Measurements from ENCODE around the gene LIN37. TPM values are rescaled to one million over a fixed set of nuclear protein-coding genes. Genes with fewer than 3 reads are reported as not detected.

Gene LIN37
- total and polyA plus RNA-seq, 2 experiments from 2014 or later = 4.3 to 6.8 TPM

DNA sequence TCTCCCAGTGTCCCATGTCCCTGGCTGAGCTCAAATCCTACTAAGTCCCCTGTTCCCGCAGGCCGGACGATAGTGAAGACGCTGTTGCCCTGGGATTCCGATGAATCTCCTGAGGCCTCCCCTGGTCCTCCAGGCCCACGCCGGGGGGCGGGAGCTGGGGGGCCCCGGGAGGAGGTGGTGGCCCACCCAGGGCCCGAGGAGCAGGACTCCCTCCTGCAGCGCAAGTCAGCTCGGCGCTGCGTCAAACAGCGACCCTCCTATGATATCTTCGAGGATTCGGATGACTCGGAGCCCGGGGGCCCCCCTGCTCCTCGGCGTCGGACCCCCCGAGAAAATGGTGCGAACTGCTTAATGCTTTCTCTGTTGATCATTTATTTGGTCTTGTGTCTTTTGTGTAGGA, 24.7 kb upstream of the LIN37 start:
- TF ChIP-seq ETS1 (IDR thresholded peaks at IDR 0.05) (no peak), ZNF114 (CRISPR knock-in tag; IDR thresholded peaks at IDR 0.05) (no peak), EZH2 (IDR thresholded peaks at IDR 0.05; ENCODE audit: low read depth, unreplicated experiment) (no peak), CREB1 (CRISPR knock-in tag; IDR thresholded peaks at IDR 0.05; ENCODE audit: low read depth) (no peak), NANOG (IDR thresholded peaks at IDR 0.05; ENCODE audit: borderline replicate concordance) (no peak), POLR2AphosphoS5 (IDR thresholded peaks at IDR 0.05; ENCODE audit: low read depth) (no peak), JUNB (IDR thresholded peaks at IDR 0.05; ENCODE audit: unreplicated experiment) (no peak), ZNF331 (CRISPR knock-in tag; IDR thresholded peaks at IDR 0.05; ENCODE audit: low read depth) (no peak), EZH2phosphoT487 (IDR thresholded peaks at IDR 0.05; ENCODE audit: unreplicated experiment) (no peak), CTCF (conservative IDR thresholded peaks at IDR 0.05; ENCODE audit: low read depth in 2 of 2) (no peak), STAT1 (IDR thresholded peaks at IDR 0.05; ENCODE audit: unreplicated experiment) (no peak)
- TF ChIP-seq, protein P1, sequence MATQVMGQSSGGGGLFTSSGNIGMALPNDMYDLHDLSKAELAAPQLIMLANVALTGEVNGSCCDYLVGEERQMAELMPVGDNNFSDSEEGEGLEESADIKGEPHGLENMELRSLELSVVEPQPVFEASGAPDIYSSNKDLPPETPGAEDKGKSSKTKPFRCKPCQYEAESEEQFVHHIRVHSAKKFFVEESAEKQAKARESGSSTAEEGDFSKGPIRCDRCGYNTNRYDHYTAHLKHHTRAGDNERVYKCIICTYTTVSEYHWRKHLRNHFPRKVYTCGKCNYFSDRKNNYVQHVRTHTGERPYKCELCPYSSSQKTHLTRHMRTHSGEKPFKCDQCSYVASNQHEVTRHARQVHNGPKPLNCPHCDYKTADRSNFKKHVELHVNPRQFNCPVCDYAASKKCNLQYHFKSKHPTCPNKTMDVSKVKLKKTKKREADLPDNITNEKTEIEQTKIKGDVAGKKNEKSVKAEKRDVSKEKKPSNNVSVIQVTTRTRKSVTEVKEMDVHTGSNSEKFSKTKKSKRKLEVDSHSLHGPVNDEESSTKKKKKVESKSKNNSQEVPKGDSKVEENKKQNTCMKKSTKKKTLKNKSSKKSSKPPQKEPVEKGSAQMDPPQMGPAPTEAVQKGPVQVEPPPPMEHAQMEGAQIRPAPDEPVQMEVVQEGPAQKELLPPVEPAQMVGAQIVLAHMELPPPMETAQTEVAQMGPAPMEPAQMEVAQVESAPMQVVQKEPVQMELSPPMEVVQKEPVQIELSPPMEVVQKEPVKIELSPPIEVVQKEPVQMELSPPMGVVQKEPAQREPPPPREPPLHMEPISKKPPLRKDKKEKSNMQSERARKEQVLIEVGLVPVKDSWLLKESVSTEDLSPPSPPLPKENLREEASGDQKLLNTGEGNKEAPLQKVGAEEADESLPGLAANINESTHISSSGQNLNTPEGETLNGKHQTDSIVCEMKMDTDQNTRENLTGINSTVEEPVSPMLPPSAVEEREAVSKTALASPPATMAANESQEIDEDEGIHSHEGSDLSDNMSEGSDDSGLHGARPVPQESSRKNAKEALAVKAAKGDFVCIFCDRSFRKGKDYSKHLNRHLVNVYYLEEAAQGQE (IDR thresholded peaks at IDR 0.05; ENCODE audit: unreplicated experiment) = no peak
- TF ChIP-seq, protein P2, sequence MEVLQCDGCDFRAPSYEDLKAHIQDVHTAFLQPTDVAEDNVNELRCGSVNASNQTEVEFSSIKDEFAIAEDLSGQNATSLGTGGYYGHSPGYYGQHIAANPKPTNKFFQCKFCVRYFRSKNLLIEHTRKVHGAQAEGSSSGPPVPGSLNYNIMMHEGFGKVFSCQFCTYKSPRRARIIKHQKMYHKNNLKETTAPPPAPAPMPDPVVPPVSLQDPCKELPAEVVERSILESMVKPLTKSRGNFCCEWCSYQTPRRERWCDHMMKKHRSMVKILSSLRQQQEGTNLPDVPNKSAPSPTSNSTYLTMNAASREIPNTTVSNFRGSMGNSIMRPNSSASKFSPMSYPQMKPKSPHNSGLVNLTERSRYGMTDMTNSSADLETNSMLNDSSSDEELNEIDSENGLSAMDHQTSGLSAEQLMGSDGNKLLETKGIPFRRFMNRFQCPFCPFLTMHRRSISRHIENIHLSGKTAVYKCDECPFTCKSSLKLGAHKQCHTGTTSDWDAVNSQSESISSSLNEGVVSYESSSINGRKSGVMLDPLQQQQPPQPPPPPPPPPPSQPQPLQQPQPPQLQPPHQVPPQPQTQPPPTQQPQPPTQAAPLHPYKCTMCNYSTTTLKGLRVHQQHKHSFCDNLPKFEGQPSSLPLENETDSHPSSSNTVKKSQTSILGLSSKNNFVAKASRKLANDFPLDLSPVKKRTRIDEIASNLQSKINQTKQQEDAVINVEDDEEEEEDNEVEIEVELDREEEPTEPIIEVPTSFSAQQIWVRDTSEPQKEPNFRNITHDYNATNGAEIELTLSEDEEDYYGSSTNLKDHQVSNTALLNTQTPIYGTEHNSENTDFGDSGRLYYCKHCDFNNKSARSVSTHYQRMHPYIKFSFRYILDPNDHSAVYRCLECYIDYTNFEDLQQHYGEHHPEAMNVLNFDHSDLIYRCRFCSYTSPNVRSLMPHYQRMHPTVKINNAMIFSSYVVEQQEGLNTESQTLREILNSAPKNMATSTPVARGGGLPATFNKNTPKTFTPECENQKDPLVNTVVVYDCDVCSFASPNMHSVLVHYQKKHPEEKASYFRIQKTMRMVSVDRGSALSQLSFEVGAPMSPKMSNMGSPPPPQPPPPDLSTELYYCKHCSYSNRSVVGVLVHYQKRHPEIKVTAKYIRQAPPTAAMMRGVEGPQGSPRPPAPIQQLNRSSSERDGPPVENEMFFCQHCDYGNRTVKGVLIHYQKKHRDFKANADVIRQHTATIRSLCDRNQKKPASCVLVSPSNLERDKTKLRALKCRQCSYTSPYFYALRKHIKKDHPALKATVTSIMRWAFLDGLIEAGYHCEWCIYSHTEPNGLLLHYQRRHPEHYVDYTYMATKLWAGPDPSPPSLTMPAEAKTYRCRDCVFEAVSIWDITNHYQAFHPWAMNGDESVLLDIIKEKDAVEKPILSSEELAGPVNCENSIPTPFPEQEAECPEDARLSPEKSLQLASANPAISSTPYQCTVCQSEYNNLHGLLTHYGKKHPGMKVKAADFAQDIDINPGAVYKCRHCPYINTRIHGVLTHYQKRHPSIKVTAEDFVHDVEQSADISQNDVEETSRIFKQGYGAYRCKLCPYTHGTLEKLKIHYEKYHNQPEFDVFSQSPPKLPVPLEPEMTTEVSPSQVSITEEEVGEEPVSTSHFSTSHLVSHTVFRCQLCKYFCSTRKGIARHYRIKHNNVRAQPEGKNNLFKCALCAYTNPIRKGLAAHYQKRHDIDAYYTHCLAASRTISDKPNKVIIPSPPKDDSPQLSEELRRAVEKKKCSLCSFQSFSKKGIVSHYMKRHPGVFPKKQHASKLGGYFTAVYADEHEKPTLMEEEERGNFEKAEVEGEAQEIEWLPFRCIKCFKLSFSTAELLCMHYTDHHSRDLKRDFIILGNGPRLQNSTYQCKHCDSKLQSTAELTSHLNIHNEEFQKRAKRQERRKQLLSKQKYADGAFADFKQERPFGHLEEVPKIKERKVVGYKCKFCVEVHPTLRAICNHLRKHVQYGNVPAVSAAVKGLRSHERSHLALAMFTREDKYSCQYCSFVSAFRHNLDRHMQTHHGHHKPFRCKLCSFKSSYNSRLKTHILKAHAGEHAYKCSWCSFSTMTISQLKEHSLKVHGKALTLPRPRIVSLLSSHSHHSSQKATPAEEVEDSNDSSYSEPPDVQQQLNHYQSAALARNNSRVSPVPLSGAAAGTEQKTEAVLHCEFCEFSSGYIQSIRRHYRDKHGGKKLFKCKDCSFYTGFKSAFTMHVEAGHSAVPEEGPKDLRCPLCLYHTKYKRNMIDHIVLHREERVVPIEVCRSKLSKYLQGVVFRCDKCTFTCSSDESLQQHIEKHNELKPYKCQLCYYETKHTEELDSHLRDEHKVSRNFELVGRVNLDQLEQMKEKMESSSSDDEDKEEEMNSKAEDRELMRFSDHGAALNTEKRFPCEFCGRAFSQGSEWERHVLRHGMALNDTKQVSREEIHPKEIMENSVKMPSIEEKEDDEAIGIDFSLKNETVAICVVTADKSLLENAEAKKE (CRISPR knock-in tag; IDR thresholded peaks at IDR 0.05) = no peak
- Mint-ChIP-seq H3K27me3 (ENCODE audit: insufficient read depth, low read depth, poor library complexity) (peaks cover 21% of the 10 kb centered on the region), H3K4me3 (no peak overlapping the region)

More for the DNA sequence above, 24.7 kb upstream of the LIN37 start:
- Histone ChIP-seq H3K4me2 (no peak overlapping the region), H2AFZ (no peak overlapping the region), H3F3A (replicated peaks; ENCODE audit: low read depth) (no peaks in the 10 kb centered on the region), H3K4me1 (ENCODE audit: insufficient read depth) (peaks cover 9% of the 10 kb centered on the region), H3K79me2 (replicated peaks; ENCODE audit: insufficient read depth) (peaks cover 16% of the 10 kb centered on the region), H4K20me1 (replicated peaks; ENCODE audit: insufficient read depth) (peaks cover 14% of the 10 kb centered on the region), H3K9me2 (ENCODE audit: insufficient read depth) (no peaks in the 10 kb centered on the region), H3K4me3 (no peak overlapping the region), H3K27me3 (ENCODE audit: insufficient read depth) (no peaks in the 10 kb centered on the region), H3K27ac (ENCODE audit: low read depth) (no peak overlapping the region), H3K36me3 (ENCODE audit: insufficient read depth) (peaks cover 23% of the 10 kb centered on the region; the same call in 1 of the 2 replicates)
- Mint-ChIP-seq H3K4me1 (peaks cover 9% of the 10 kb centered on the region), H3K9me3 (no peaks in the 10 kb centered on the region; the same call in 2 of the 3 replicates), H3K36me3 (ENCODE audit: low read depth) (peaks cover 75% of the 10 kb centered on the region), H3K27ac (no peak overlapping the region)
- DNase-seq (ENCODE audit: low spot score) (no peak), ATAC-seq (no peak)

All from GM23338 (cell line).